ENCODE measurements around the gene RAET1G.
"Not testable (repeated sequence)": the region's sequence is repeated elsewhere in the genome, so short reads cannot be mapped to it uniquely, and the experiment has no call there.

RAET1G gene

GRCh38 chr6:149924206-149924932 is 1.4 kb upstream of the RAET1G start:
- H3K4me2 ChIP-seq (ENCODE audit: low read length) = no peak overlapping the region
- no peak overlapping the region for H3K23ac ChIP-seq (ENCODE audit: low read length)
- H2BK5ac ChIP-seq (ENCODE audit: low read length) = no peak overlapping the region
- H3K4ac ChIP-seq (ENCODE audit: low read depth, low read length) = no peak overlapping the region
- no peaks in the 10 kb centered on the region for H3K36me3 ChIP-seq (ENCODE audit: control insufficient read depth, insufficient read depth, low read length)
- no peaks in the 10 kb centered on the region for H3K4me1 ChIP-seq (ENCODE audit: control insufficient read depth, low read depth, low read length)
- no peak overlapping the region for H3K4me3 ChIP-seq (ENCODE audit: low read length)
- WGBS (ENCODE audit: extremely low coverage, insufficient coverage, low lambda C conversion rate) = no CpG with 5 or more reads among the region's 9 CpGs
- no peak overlapping the region for H2BK15ac ChIP-seq (replicated peaks; ENCODE audit: low read depth)
- H4K8ac ChIP-seq (ENCODE audit: low read depth, low read length) = no peak overlapping the region
- no peak for DNase-seq
- no peak overlapping the region for H3K56ac ChIP-seq (ENCODE audit: low read length)
- no peak overlapping the region for H2BK120ac ChIP-seq (ENCODE audit: low read depth, low read length)
- no peak overlapping the region for H4K5ac ChIP-seq (ENCODE audit: low read length)
- no peak overlapping the region for H3K27ac ChIP-seq (ENCODE audit: low read depth, low read length)
- H3K27me3 ChIP-seq (ENCODE audit: insufficient read depth, low read length, poor library complexity) = peaks cover 33% of the 10 kb centered on the region
- no peak overlapping the region for H3K18ac ChIP-seq (ENCODE audit: low read length)
- no peaks in the 10 kb centered on the region for H3K79me1 ChIP-seq (ENCODE audit: low read length)
- no peak overlapping the region for H3K9ac ChIP-seq (ENCODE audit: low read length)
- no peak overlapping the region for H2AK5ac ChIP-seq (ENCODE audit: low read length)
- H3K79me2 ChIP-seq (ENCODE audit: control insufficient read depth, insufficient read depth, low read length) = no peaks in the 10 kb centered on the region

- DNase-seq = no peak
- Histone ChIP-seq H3K56ac (ENCODE audit: low read length) (no peak overlapping the region), H3K27ac (ENCODE audit: low read depth, low read length) (no peak overlapping the region)
Measured at GRCh38 chr6:149923327-149923986, 536 bp upstream of the RAET1G start.

GRCh38 chr6:149922091-149922490 is 830 bp downstream of the RAET1G start:
- H2BK120ac ChIP-seq (ENCODE audit: low read depth, low read length); H2BK5ac ChIP-seq (ENCODE audit: low read length); H3K4me2 ChIP-seq (ENCODE audit: low read length); H4K5ac ChIP-seq (ENCODE audit: low read length); H3K4ac ChIP-seq (ENCODE audit: low read depth, low read length); H3K4me3 ChIP-seq (ENCODE audit: low read length); H3K36me3 ChIP-seq (ENCODE audit: control insufficient read depth, insufficient read depth, low read length); H3K18ac ChIP-seq (ENCODE audit: low read length); H3K56ac ChIP-seq (ENCODE audit: low read length); H2AK5ac ChIP-seq (ENCODE audit: low read length); H3K9ac ChIP-seq (ENCODE audit: low read length); H2BK15ac ChIP-seq (replicated peaks; ENCODE audit: low read depth); H3K4me1 ChIP-seq (ENCODE audit: control insufficient read depth, low read depth, low read length); DNase-seq; H3K79me2 ChIP-seq (ENCODE audit: control insufficient read depth, insufficient read depth, low read length); H3K27ac ChIP-seq (ENCODE audit: low read depth, low read length); H4K8ac ChIP-seq (ENCODE audit: low read depth, low read length); H3K79me1 ChIP-seq (ENCODE audit: low read length): not testable (repeated sequence)
- H3K23ac ChIP-seq (ENCODE audit: low read length) = peak overlapping the region; percentile 24
- H3K27me3 ChIP-seq (ENCODE audit: insufficient read depth, low read length, poor library complexity) = peaks cover 33% of the 10 kb centered on the region
- WGBS (ENCODE audit: extremely low coverage, insufficient coverage, low lambda C conversion rate) = no CpG with 5 or more reads among the region's 5 CpGs

More at GRCh38 chr6:149923327-149923986, 536 bp upstream of the RAET1G start:
- peaks cover 33% of the 10 kb centered on the region for H3K27me3 ChIP-seq (ENCODE audit: insufficient read depth, low read length, poor library complexity)
- H3K4ac ChIP-seq (ENCODE audit: low read depth, low read length) = no peak overlapping the region
- H4K5ac ChIP-seq (ENCODE audit: low read length) = no peak overlapping the region
- no peak overlapping the region for H3K4me3 ChIP-seq (ENCODE audit: low read length)
- H3K79me2 ChIP-seq (ENCODE audit: control insufficient read depth, insufficient read depth, low read length) = no peaks in the 10 kb centered on the region
- no peak overlapping the region for H2BK15ac ChIP-seq (replicated peaks; ENCODE audit: low read depth)
- no peak overlapping the region for H2BK120ac ChIP-seq (ENCODE audit: low read depth, low read length)
- H3K36me3 ChIP-seq (ENCODE audit: control insufficient read depth, insufficient read depth, low read length) = no peaks in the 10 kb centered on the region
- H3K9ac ChIP-seq (ENCODE audit: low read length) = no peak overlapping the region
- peak overlapping the region; percentile 1 for H3K4me2 ChIP-seq (ENCODE audit: low read length)
- H2AK5ac ChIP-seq (ENCODE audit: low read length) = no peak overlapping the region
- H3K23ac ChIP-seq (ENCODE audit: low read length) = no peak overlapping the region
- no peaks in the 10 kb centered on the region for H3K79me1 ChIP-seq (ENCODE audit: low read length)
- no CpG with 5 or more reads among the region's 33 CpGs for WGBS (ENCODE audit: extremely low coverage, insufficient coverage, low lambda C conversion rate)
- no peaks in the 10 kb centered on the region for H3K4me1 ChIP-seq (ENCODE audit: control insufficient read depth, low read depth, low read length)
- no peak overlapping the region for H2BK5ac ChIP-seq (ENCODE audit: low read length)
- H3K18ac ChIP-seq (ENCODE audit: low read length) = no peak overlapping the region
- H4K8ac ChIP-seq (ENCODE audit: low read depth, low read length) = no peak overlapping the region

GRCh38 chr6:149921361-149921760 is 1.6 kb downstream of the RAET1G start:
- no peak overlapping the region for H4K5ac ChIP-seq (ENCODE audit: low read length)
- H3K36me3 ChIP-seq (ENCODE audit: control insufficient read depth, insufficient read depth, low read length) = no peaks in the 10 kb centered on the region
- H2BK120ac ChIP-seq (ENCODE audit: low read depth, low read length) = no peak overlapping the region
- DNase-seq = no peak
- H3K27me3 ChIP-seq (ENCODE audit: insufficient read depth, low read length, poor library complexity) = peaks cover 33% of the 10 kb centered on the region
- no peak overlapping the region for H3K4me2 ChIP-seq (ENCODE audit: low read length)
- no peaks in the 10 kb centered on the region for H3K79me1 ChIP-seq (ENCODE audit: low read length)
- H3K23ac ChIP-seq (ENCODE audit: low read length) = no peak overlapping the region
- H3K18ac ChIP-seq (ENCODE audit: low read length) = no peak overlapping the region
- no peak overlapping the region for H3K56ac ChIP-seq (ENCODE audit: low read length)
- H2BK5ac ChIP-seq (ENCODE audit: low read length) = no peak overlapping the region
- H2BK15ac ChIP-seq (replicated peaks; ENCODE audit: low read depth) = no peak overlapping the region
- H4K8ac ChIP-seq (ENCODE audit: low read depth, low read length) = no peak overlapping the region
- H3K27ac ChIP-seq (ENCODE audit: low read depth, low read length) = no peak overlapping the region
- WGBS (ENCODE audit: extremely low coverage, insufficient coverage, low lambda C conversion rate) = no CpG with 5 or more reads among the region's 6 CpGs
- no peak overlapping the region for H2AK5ac ChIP-seq (ENCODE audit: low read length)
- H3K4me1 ChIP-seq (ENCODE audit: control insufficient read depth, low read depth, low read length) = no peaks in the 10 kb centered on the region
- no peak overlapping the region for H3K4me3 ChIP-seq (ENCODE audit: low read length)
- H3K4ac ChIP-seq (ENCODE audit: low read depth, low read length) = no peak overlapping the region
- no peak overlapping the region for H3K9ac ChIP-seq (ENCODE audit: low read length)
- H3K79me2 ChIP-seq (ENCODE audit: control insufficient read depth, insufficient read depth, low read length) = no peaks in the 10 kb centered on the region

GRCh38 chr6:149919834-149920225 is 3.1 kb downstream of the RAET1G start:
- Histone ChIP-seq H4K5ac (ENCODE audit: low read length) (no peak overlapping the region), H3K79me1 (ENCODE audit: low read length) (no peaks in the 10 kb centered on the region), H4K8ac (ENCODE audit: low read depth, low read length) (no peak overlapping the region), H2BK5ac (ENCODE audit: low read length) (no peak overlapping the region), H3K18ac (ENCODE audit: low read length) (no peak overlapping the region), H3K36me3 (ENCODE audit: control insufficient read depth, insufficient read depth, low read length) (no peaks in the 10 kb centered on the region), H3K56ac (ENCODE audit: low read length) (no peak overlapping the region), H2BK15ac (replicated peaks; ENCODE audit: low read depth) (no peak overlapping the region), H3K23ac (ENCODE audit: low read length) (no peak overlapping the region), H3K4me2 (ENCODE audit: low read length) (no peak overlapping the region), H3K4me3 (ENCODE audit: low read length) (no peak overlapping the region), H3K79me2 (ENCODE audit: control insufficient read depth, insufficient read depth, low read length) (no peaks in the 10 kb centered on the region), H3K4ac (ENCODE audit: low read depth, low read length) (no peak overlapping the region), H3K27me3 (ENCODE audit: insufficient read depth, low read length, poor library complexity) (peaks cover 26% of the 10 kb centered on the region), H3K27ac (ENCODE audit: low read depth, low read length) (no peak overlapping the region), H2BK120ac (ENCODE audit: low read depth, low read length) (no peak overlapping the region), H3K4me1 (ENCODE audit: control insufficient read depth, low read depth, low read length) (no peaks in the 10 kb centered on the region), H2AK5ac (ENCODE audit: low read length) (no peak overlapping the region), H3K9ac (ENCODE audit: low read length) (no peak overlapping the region)
- WGBS (ENCODE audit: extremely low coverage, insufficient coverage, low lambda C conversion rate) = no CpG with 5 or more reads among the region's 4 CpGs
- DNase-seq = no peak

All from mesendoderm (in vitro differentiated cells).